Measurements from ENCODE around the gene NCOA7. TPM values are rescaled to one million over a fixed set of nuclear protein-coding genes. Genes with fewer than 3 reads are reported as not detected.

The NCOA7 gene
- total and polyA plus RNA-seq, 12 donors = 4.2 to 21.3 (median 10.3) TPM

GRCh38 chr6:125798734-125799508, 8.2 kb downstream of the NCOA7 start:
- no peak for TF ChIP-seq CTCF (IDR thresholded peaks at IDR 0.05)
- 92 to 96% methylated on average over 5 of the region's 5 CpGs for WGBS, 2 donors
- no peaks in the 10 kb centered on the region for H3K9me3 ChIP-seq

GRCh38 chr6:125802383-125802782, 11.6 kb downstream of the NCOA7 start:
- no peak for ATAC-seq
- peaks cover 0 to 54% (median 9%) of the 10 kb centered on the region in 9 donors for H3K4me1 ChIP-seq
- H3K4me3 ChIP-seq = no peak overlapping the region
- H3K36me3 ChIP-seq = peaks cover 0 to 17% (median 0%) of the 10 kb centered on the region in 9 donors
- WGBS, 2 donors = 91 to 93% methylated on average over 2 of the region's 2 CpGs
- H3K9me3 ChIP-seq = no peaks in the 10 kb centered on the region
- intact Hi-C loops (cut with DNase I) = loop anchor here in 1 of 10 donors (5.0 kb wide), 1 partner anchor 55 kb away; no protein-coding TSS in a partner anchor
- no peak for TF ChIP-seq CTCF (IDR thresholded peaks at IDR 0.05)
- no peaks in the 10 kb centered on the region for H3K27me3 ChIP-seq
- DNase-seq = no peak
- H3K27ac ChIP-seq = peak overlapping the region in 3 of 10 donors; percentile 2 to 78 (median 47)

More at GRCh38 chr6:125798734-125799508, 8.2 kb downstream of the NCOA7 start:
- no peak for ATAC-seq
- H3K27ac ChIP-seq = peak overlapping the region in 1 of 10 donors; percentile 49
- H3K4me1 ChIP-seq = peaks cover 0 to 61% (median 16%) of the 10 kb centered on the region in 9 donors
- DNase-seq = no peak
- no peak overlapping the region for H3K4me3 ChIP-seq
- peaks cover 0 to 15% (median 0%) of the 10 kb centered on the region in 9 donors for H3K36me3 ChIP-seq
- no peaks in the 10 kb centered on the region for H3K27me3 ChIP-seq
- intact Hi-C loops (cut with DNase I) = loop anchor here in 2 of 10 donors (10.0 kb wide), 1 partner anchor 46 kb away; no protein-coding TSS in a partner anchor

- H3K27me3 ChIP-seq = no peaks in the 10 kb centered on the region
- intact Hi-C loops (cut with DNase I) = loop anchor here in 1 of 10 donors (5.0 kb wide), 1 partner anchor 54 kb away; no protein-coding TSS in a partner anchor
- ATAC-seq = peak in 4 of 8 donors; percentile 31 to 61 (median 52)
These were observed 12.2 kb downstream of the NCOA7 start for GRCh38 chr6:125802943-125803377.

More at GRCh38 chr6:125802943-125803377, 12.2 kb downstream of the NCOA7 start:
- Histone ChIP-seq H3K36me3 (peaks cover 0 to 16% (median 0%) of the 10 kb centered on the region in 9 donors), H3K4me3 (no peak overlapping the region), H3K27ac (peak overlapping the region in 3 of 10 donors; percentile 2 to 78 (median 47)), H3K4me1 (peaks cover 0 to 49% (median 9%) of the 10 kb centered on the region in 9 donors), H3K9me3 (no peaks in the 10 kb centered on the region)
- no peak for TF ChIP-seq CTCF (IDR thresholded peaks at IDR 0.05)
- DNase-seq = no peak
- 52 to 53% methylated on average over 4 of the region's 4 CpGs for WGBS, 2 donors
